SHP77 treated with DMSO at 0.1 percent for 48 hours (cell line): ENCODE measurements around the gene NDUFAF4.

Experiments used
- DNase-seq: peaks from one replicate; lab custom pipeline; 2025; lab: John Stamatoyannopoulos, UW

Gene NDUFAF4

DNA sequence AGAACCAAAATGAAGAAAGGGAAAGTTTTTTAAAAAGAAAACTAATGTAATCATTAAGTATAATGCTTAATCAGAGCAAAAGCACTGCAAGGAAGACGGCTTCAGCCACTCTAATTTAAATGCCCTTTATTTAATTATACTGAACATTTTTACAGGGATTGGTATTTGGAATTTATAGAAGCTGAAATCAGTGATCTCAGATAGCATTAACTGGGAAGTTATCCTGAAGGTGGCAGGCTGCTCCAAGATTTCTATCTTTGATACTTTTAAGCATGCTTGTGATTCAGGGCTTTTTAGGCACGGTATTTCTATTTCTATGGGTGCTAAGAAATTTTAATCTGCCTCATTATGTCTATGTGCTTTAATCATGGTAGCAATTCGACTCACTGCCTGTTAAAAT, 1.3 kb upstream of the NDUFAF4 start:
- no peak for DNase-seq

DNA sequence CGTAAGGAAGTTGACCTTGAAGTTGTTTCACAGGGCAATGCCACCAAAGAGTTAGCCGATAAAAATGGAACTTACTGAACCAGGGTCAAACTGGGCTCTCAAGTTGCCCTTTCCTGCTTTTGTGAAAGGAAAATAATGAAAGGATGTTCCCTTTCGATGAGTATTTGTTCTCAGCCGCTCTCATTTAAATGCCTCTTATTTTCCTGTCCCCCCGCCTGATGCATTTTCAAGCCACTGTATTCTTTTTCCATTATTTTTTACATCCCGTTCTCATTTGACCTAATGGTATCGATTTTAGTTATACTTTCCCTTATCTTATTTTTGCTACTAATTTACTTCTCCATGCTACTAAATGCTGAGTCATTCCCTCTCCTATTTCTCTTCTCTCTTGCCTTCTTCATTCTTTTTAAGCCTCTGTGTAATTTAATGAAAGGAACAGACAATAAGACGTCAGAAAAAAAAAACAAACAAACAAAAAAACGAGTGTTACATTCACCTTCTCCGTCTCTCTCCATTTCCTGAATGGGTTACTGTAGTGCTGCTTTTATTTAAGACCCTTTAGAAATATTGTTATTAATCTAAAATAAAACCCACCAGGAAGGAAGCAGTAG, 655 bp upstream of the NDUFAF4 start:
- DNase-seq: peak; percentile 18

DNA sequence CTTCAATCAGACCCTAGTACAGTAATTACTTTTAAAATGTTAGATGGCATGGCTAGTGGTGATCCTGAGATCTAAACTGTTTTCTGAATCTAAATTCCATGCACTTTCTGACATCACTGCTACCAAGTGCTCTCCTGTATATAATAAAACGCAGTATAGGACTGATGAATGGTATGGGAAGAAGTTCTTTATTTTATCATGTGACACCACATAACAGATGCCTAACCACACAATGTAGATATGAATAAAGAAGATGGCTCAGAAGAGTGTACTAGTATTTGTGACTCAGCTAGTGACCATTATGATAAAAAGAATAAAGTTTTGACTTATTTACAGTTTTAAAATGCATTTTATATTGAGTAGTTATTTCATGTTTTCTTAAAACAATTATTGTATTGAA, 8.5 kb downstream of the NDUFAF4 start:
- DNase-seq: no peak

DNA sequence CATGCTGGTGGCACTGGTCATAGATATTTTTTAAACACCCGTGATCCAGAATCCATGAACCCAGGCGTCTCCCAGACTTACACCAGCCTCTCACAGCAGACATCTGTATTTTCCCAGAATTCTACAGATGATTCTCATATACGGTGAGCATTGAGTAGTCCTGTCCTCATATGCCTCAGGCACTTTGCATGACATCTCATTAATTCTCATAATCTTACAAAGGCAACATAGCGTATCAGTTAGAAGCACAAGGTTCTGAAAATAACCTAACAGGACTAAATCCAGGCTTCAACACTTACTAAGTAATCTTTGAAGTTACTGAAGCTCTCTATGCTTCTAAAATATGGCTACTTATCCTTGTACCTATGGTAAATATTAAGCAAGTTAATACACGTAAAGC, 8.9 kb downstream of the NDUFAF4 start:
- no peak for DNase-seq

DNA sequence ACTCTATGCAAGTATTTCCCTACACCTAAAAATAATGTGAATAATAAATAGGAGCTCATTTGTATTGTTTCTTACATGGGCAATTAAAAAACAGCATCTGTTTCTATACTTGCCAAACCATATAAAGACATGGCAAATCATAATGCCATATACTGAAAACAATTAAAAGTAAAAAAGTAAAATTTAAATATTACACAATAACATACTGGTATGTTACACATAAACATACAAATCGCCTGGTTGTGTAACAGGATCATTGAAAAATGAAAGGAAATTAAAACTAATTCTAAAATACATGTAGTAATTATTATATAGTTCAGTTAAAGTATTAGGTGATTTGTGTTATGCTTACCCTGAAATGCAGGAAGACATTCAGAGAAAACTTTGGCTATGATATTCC, 11.2 kb downstream of the NDUFAF4 start:
- DNase-seq: no peak

DNA sequence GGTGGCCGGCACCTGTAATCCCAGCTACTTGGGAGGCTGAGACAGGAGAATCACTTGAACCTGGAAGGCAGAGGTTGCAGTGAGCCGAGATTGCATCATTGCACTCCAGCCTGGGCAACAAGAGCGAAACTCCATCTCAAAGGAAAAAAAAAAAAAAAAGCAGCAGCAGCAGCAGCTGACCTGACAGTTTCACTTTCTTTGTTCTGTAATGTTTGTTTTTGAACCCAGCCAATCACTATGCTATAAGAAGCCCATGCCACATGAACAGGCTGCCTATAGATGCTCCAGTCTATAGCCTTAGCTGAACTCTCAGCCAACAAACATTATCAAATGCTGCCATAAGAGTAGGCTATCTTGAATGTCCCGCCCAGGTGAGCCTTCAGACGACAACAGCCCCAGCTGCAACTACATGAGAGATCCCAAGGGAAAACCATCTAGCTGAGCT, 12.5 kb downstream of the NDUFAF4 start:
- peak; percentile 16 for DNase-seq

DNA sequence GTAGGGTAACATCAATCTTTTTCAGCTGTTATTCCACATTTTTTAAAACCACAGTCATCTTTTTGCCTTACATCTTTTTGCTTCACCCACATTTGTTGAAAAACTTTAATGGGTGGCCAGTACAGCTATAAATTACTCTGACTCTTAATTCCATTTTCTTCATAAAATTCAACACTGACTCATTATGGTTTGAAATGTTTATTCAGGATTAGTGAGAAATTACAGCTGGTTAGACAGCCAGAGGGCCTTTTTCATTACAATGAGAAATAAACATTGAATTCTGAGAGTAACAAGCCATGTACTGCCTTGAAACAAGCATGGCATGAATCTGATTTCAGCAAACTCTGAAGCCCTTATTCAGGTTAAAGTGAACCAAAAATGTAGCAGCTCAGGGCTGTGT, 19.5 kb downstream of the NDUFAF4 start:
- no peak for DNase-seq

DNA sequence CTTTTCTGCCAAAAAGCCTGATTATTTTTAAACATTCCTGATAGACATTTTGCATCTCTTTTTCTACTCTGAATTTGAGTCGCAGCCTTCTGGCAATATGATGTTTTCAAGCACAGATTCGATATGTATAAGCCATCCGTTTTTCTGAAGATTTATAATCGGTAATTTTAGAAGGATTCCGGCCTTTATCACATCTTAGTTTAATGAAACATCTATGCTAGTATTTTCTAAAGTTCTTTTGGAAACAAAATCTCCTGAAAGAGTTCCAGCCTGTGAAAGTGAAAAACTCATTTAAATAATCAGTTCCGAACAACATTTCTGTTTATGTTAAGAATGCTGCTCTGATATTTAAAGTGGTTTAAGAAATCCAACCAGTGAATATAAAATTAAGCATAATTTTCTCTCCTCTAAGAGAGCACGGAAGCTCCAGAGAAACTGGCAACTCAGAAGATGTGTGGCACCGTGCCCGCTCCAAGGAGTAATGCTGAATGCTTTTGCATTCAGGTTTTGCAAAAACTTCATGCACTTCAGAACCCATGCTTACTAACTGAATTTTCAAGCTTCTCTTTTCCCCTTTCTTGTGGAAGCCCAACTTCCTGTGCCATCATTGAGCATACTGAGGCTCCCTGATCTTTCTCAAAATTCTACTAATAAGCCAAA, 20.7 kb downstream of the NDUFAF4 start:
- no peak for DNase-seq

DNA sequence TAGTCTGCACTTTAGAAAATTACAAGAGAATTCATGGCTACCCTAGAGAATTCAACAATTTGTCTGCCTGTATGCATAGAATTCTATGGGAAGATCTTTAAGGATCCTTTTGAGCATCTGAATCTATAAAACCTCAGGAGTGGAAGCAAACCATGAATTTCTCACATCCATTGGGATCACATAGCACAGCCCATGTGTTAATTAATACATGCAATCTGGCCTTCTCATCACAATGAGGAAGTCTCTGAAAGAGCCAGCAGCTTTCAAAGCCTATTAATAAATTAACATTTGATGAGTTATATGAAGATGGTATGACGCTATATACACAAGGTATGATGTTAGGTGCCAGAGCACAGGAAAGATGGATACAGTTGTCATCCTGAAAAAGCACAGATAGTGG, 24.7 kb downstream of the NDUFAF4 start:
- no peak for DNase-seq

DNA sequence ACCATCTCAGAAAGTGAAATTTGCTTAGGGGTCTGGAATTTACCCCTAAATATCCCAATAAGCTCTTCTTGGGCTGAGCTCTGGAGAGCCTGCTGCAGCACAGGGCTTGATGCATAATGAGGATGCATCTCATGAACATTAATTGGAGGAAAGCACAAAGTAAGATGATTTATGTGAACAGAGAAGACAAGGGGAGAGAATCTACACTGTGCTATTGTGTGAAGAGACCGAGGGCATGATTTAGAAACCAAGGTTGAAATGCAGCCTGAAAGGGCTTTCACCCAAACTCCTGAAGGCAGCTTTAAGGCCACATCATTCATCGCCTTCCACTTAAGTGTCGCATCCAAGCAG, 32.7 kb downstream of the NDUFAF4 start:
- no peak for DNase-seq

DNA sequence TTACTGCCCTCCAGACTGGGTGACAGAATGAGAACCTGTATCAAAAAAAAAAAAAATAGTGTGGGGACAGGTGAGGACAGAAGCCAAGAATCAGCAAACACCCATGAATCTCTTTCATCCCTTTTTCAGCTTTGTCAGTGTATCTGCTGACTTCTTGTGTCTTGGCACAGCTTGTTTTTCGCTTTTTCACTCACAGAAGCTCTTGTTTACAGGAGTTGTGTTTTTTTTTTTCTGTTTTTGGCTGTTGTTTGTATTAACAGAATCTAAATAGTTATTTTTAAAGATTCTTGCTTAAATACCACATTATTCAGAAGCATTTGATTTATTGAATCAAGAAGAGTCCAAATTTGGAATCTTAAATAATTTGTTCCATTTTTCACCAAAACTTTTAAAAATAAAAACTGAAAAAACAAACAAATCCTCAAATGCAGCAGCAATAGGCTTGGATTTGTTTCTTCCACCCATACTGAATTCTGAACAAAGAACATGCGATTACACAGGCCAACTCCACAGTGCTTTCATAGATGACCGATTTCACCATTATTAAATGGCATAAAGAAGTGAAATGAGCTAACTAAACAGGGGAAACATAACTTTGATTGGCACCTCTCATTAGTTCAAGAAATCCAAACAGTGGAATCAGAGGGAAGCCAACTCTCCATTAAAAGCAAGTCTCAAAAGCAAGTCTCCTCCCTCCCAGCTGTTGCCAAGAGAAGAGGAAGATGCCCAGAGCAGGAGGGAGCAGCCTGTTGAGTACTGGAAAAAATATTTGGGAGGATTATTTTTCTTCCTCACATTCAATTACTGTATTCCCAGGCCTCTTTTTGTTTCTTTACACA, 33.3 kb downstream of the NDUFAF4 start:
- no peak for DNase-seq

DNA sequence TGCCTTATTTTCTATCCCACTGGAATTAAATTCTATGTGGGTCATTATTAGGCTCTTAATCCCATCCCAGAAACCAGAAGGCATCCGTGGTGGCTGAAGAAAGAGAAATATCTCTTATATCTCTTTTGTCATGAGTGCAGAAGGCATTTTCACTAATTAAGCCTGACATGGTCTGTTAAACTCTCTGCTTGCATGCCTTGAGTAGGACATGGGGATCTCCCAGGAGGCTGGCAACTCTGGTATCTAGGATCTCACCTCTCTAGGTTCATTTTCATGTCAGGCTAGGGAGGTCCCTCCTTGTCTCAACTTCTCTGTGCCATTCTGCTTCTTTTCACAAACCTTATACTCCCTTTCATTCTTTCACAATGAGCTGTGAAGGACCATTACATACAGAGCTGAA, 35.1 kb downstream of the NDUFAF4 start:
- no peak for DNase-seq

DNA sequence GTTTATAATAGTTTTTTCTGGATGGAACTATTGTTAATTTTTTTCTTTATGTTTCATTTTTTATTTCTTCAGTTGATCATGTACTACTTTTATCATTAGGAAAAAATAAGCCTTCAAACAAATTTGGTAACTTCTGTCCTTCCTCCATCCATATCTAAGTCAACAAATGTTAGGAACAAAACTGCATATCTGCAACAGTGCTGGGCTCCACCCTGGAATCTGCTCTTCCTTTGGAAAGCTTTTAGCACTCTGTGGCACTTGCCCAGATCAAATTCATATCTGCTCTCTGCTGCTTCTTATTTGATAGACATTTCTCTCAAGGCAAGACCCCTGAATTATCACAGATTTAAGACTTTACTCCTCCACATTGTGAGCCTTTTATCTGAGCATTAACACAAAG, 36.1 kb downstream of the NDUFAF4 start:
- DNase-seq: no peak

DNA sequence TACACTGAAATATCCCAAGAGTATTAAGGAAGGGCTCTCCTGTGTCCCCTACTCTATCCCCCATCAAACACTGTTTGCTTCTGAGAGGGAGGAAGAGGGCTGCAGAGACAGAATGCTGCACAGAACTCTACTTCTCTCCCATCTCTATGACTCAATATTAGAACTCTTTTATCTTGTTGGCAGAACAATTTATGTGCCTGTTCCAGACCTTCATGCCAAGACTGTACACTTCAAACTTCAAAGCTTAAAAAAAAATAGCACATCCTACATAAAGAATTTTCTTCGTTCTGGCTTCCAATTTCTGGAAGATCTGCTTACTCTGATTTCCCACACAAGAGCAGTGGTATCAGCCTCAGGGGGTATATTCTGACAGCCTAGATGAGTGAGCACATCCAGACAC, 40.8 kb downstream of the NDUFAF4 start:
- no peak for DNase-seq

DNA sequence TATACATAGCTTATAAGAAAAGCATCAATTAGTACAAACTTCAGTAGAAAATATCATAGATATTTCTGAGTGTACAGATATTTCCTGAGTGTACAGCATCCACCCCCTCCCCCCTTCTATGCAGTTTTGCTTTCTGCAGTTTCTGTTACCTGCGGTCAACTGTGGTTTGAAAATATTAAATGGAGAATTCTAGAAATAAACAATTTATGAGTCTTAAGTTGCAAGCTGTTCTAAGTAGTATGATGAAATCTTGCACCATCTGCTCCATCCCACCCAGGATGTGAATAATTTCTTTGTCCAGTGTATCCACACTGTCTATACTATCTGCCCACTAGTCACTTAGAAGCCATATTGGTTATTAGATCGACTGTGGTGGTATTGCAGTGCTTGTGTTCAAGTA, 44.6 kb downstream of the NDUFAF4 start:
- no peak for DNase-seq

DNA sequence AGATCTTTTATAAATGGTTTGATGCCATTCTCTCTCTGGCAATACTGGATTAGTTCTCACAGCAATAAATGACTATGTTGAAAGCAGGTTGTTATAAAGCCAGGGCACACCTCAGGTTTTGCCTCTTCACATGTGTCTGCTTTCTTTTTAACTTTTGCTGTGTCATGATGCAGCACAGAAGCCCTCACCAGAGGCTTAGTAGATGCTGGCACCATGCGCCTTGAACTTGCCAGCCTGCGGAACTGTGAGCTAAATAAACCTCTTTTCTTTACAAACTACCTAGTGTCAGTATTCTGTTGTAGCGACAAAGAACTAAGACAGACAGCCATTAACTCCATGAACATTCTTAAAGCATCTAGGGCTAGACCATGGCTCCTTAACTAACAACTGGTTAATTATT, 45.1 kb downstream of the NDUFAF4 start:
- DNase-seq: no peak

DNA sequence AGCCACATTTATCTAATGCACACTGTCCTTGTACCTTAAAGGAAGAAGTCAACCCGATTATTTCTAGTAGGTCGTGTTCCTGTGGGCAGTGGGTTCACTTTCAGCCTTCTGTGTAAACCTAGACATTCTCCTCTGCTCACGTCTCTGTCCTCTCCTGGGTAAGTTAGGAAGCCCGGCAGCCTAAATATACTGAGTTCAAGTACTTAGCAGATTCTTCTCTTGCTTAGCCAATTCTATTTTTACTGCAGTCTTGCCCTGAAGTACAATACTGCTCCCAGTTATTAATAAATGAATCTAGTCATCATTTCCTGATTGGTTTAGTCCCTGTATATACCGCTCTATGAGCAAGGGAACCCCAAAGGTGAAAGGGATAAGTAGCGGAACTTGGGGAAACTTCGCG, 45.8 kb downstream of the NDUFAF4 start:
- DNase-seq: no peak

DNA sequence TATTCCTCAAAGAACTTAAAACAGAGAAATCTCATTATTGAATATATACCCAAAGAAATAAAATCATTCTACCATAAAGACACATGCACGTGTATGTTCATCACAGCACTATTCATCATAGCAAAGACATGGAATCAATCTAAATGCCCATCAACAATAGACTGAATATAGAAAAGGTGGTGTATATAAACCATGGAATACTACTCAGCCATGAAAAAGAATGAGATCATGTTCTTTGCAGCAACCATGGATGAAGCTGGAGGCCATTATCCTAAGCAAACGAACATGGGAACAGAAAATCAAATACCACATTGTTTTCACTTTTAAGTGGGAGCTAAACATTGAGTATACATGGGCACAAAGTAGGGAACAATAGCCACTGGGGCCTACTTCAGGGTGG, 48.1 kb downstream of the NDUFAF4 start:
- no peak for DNase-seq

DNA sequence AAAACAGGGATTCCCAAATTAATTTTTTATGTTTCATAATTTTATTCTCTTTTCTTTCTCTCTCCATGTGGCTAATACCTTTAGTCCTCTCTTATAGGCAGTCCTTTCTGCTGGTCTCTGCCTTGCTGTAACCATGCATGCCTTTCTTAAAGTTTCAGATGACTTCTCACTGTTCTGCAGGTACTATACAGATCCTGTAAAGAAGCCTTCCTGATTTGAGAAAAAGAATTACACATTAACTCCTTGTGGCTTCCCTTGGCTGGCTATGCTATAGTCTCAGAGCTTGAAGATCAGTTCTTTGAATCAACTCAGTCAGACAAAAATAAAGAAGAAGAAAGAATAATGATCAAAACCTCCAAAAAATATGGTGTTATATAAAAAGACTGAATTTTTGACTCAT, 53.2 kb downstream of the NDUFAF4 start:
- no peak for DNase-seq

DNA sequence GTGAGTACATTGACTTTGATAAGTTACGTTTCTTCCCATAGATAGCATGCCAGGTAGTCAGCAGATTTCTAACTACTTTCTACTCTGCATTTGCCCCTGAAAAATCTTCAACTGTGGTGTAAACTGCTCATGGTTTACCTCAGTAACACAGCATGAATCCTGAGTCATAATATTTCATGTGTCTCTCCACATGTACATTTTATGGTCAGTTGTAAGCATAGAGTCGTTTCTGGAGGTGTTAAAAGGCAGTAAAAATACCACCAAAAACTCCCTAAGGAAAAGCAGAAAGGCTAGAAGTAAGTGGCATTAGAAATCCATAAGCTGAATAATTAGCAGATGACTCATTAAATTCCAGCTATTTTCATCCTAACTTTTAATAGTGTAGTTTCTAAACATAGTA, 56.3 kb downstream of the NDUFAF4 start:
- DNase-seq: no peak
